Measurements from ENCODE around the gene NR0B2. TPM values are rescaled to one million over a fixed set of nuclear protein-coding genes. Genes with fewer than 3 reads are reported as not detected.
A peak's percentile ranks its signal among the peaks of the same experiment; 100 is the strongest.

NR0B2 gene
- total and polyA plus RNA-seq, 8 donors = 1.2 to 7.8 (median 3.8) TPM

- H3K36me3 ChIP-seq = peaks cover 0 to 74% of the 10 kb centered on the region in 2 donors
- intact Hi-C loops (cut with DNase I) = no loop called here
- no peaks in the 10 kb centered on the region for H3K27me3 ChIP-seq
- DNase-seq = no peak
- peaks cover 0 to 5% of the 10 kb centered on the region in 2 donors for H3K4me1 ChIP-seq
- TF ChIP-seq CTCF (IDR thresholded peaks at IDR 0.05) = no peak
- no peak overlapping the region for H3K4me3 ChIP-seq
- no peak for ATAC-seq
- no peak overlapping the region for H3K27ac ChIP-seq
- H3K9me3 ChIP-seq = no peaks in the 10 kb centered on the region
Observed at GRCh38 chr1:26938004-26938658, 24.4 kb upstream of the NR0B2 start.

GRCh38 chr1:26936823-26937222 is 23.0 kb upstream of the NR0B2 start:
- DNase-seq (no peak), ATAC-seq (no peak)
- peaks cover 0 to 16% of the 10 kb centered on the region in 2 donors for H3K4me1 ChIP-seq
- no peak for TF ChIP-seq CTCF (IDR thresholded peaks at IDR 0.05)
- H3K4me3 ChIP-seq = no peak overlapping the region
- no peaks in the 10 kb centered on the region for H3K9me3 ChIP-seq
- no peak overlapping the region for H3K27ac ChIP-seq
- H3K36me3 ChIP-seq = peaks cover 0 to 73% of the 10 kb centered on the region in 2 donors
- H3K27me3 ChIP-seq = no peaks in the 10 kb centered on the region
- intact Hi-C loops (cut with DNase I) = no loop called here

GRCh38 chr1:26932531-26932930 is 18.8 kb upstream of the NR0B2 start:
- ATAC-seq (peak; percentile 51), DNase-seq (no peak)
- no peaks in the 10 kb centered on the region for H3K27me3 ChIP-seq
- peaks cover 0 to 86% of the 10 kb centered on the region in 2 donors for H3K36me3 ChIP-seq
- peaks cover 0 to 12% of the 10 kb centered on the region in 2 donors for H3K4me1 ChIP-seq
- no peaks in the 10 kb centered on the region for H3K9me3 ChIP-seq
- TF ChIP-seq CTCF (IDR thresholded peaks at IDR 0.05) = no peak
- H3K4me3 ChIP-seq = no peak overlapping the region
- intact Hi-C loops (cut with DNase I) = no loop called here
- no peak overlapping the region for H3K27ac ChIP-seq

- H3K4me1 ChIP-seq = peaks cover 13 to 32% of the 10 kb centered on the region in 2 donors
- no peak for TF ChIP-seq CTCF (IDR thresholded peaks at IDR 0.05)
- DNase-seq (no peak), ATAC-seq (no peak)
- H3K27me3 ChIP-seq = no peaks in the 10 kb centered on the region
- intact Hi-C loops (cut with DNase I) = no loop called here
- H3K9me3 ChIP-seq = no peaks in the 10 kb centered on the region
- no peak overlapping the region for H3K4me3 ChIP-seq
- no peak overlapping the region for H3K27ac ChIP-seq
- peaks cover 3 to 54% of the 10 kb centered on the region in 2 donors for H3K36me3 ChIP-seq
Observed at GRCh38 chr1:26923711-26924110, 9.9 kb upstream of the NR0B2 start.

- Histone ChIP-seq H3K9me3 (no peaks in the 10 kb centered on the region), H3K4me3 (peak overlapping the region; percentile 98 to 100), H3K36me3 (peaks cover 3 to 46% of the 10 kb centered on the region in 2 donors), H3K27me3 (no peaks in the 10 kb centered on the region), H3K27ac (no peak overlapping the region), H3K4me1 (peaks cover 13 to 32% of the 10 kb centered on the region in 2 donors)
- no peak for DNase-seq
- TF ChIP-seq CTCF (IDR thresholded peaks at IDR 0.05) = no peak
- no peak for ATAC-seq
- intact Hi-C loops (cut with DNase I) = no loop called here
Observed at GRCh38 chr1:26922901-26923300, 9.1 kb upstream of the NR0B2 start.

Measured in left lung (tissue), 10 donors.